Lower leg skin (tissue), 4 donors: ENCODE measurements around the gene ZNF385B. TPM values are rescaled to one million over a fixed set of nuclear protein-coding genes. Genes with fewer than 3 reads are reported as not detected.

Source experiments
- DNase-seq, 2 donors: peaks; one replicate each; pipeline ENCODE4 v3.0.0-alpha.2; 2019; ENCODE audit warnings: low spot score in 2 of 2
- H3K4me3 ChIP-seq: fragments of 200-600 bp; sonication (generic); 2 replicates; pipeline ENCODE4 v1.5.1; 2017; ENCODE audit warnings: mild to moderate bottlenecking, low read depth; ENCODE audit not compliant: poor library complexity, severe bottlenecking
- POLR2A ChIP-seq, 2 donors: fragments of 450-650 bp; IDR thresholded peaks; one replicate each; pipeline ENCODE4 v1.6.1; 2016 to 2017; ENCODE audit warnings: antibody characterized with exemption in 2 of 2, mild to moderate bottlenecking in 1 of 2, moderate library complexity in 1 of 2
- WGBS, 2 donors: methylation state at CpG; one replicate each; pipeline ENCODE4 v1.1.5; 2018; 5-methylcytosine and 5-hydroxymethylcytosine counted together
- intact Hi-C: fragments of 100-400 bp; cut with DNase I; formaldehyde crosslinking; loops from one replicate; pipeline ENCODE4 v1.15.0; 2023; ENCODE audit warnings: low total_unique reads
- total RNA-seq, 4 donors: library from RNA; depleted of rRNA; stranded (reverse); fragments of >200 nt; gene quantifications; one replicate each; pipeline ENCODE4 v1.1.0, GENCODE V29; 2016
- TF ChIP-seq, protein P1 (sequence below), 3 donors: fragments of 450-650 bp; IDR thresholded peaks; one replicate each; pipeline ENCODE4 v1.5.1; 2016; ENCODE audit warnings: antibody characterized with exemption in 3 of 3, mild to moderate bottlenecking in 3 of 3, moderate library complexity in 2 of 3

Gene ZNF385B
- total RNA-seq, 4 donors from 2014 or later, result 0.97 to 1.4 TPM; not detected in 2

DNA sequence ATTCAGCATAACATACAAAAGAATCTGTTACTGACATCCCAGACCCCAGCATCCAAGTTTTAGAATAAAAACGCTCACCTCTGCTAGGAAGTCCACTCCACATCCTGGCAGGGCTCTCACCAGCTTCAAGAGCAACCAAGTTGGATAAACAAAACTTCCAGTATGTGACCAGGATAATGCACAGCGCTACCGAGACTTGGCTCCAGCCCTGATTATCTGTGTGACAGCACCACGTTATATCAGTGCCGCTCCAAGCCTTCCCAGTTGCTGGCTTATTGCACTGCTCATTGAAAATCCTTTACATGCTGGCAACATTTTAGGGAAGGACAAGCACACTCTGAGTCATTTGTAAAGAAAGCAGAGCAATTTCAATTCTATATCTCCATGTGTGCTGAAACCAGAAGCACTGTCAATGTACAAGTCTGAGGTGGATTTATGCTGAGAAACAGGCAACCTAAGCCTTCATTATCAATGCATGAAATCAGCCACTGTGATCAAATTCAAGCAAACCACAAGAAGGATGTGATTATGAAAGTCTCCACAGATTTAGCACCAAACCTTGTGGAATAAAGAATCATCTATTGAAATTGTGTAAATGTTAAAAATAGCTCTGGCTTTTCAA, 115.7 kb downstream of the ZNF385B start:
- no peak for DNase-seq
- H3K4me3 ChIP-seq, result no peak overlapping the region
- TF ChIP-seq, protein P1, sequence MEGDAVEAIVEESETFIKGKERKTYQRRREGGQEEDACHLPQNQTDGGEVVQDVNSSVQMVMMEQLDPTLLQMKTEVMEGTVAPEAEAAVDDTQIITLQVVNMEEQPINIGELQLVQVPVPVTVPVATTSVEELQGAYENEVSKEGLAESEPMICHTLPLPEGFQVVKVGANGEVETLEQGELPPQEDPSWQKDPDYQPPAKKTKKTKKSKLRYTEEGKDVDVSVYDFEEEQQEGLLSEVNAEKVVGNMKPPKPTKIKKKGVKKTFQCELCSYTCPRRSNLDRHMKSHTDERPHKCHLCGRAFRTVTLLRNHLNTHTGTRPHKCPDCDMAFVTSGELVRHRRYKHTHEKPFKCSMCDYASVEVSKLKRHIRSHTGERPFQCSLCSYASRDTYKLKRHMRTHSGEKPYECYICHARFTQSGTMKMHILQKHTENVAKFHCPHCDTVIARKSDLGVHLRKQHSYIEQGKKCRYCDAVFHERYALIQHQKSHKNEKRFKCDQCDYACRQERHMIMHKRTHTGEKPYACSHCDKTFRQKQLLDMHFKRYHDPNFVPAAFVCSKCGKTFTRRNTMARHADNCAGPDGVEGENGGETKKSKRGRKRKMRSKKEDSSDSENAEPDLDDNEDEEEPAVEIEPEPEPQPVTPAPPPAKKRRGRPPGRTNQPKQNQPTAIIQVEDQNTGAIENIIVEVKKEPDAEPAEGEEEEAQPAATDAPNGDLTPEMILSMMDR (IDR thresholded peaks at IDR 0.05), result no peak
- TF ChIP-seq POLR2A (IDR thresholded peaks at IDR 0.05), result no peak
- 64 to 66% methylated on average over 5 of the region's 5 CpGs for WGBS, 2 donors
- intact Hi-C loops, result no loop called here

- H3K4me3 ChIP-seq, result no peak overlapping the region
- DNase-seq, result no peak
- intact Hi-C loops, result no loop called here
- 83 to 85% methylated on average over 5 of the region's 5 CpGs for WGBS, 2 donors
- no peak for TF ChIP-seq POLR2A (IDR thresholded peaks at IDR 0.05)
- TF ChIP-seq, protein P1 (IDR thresholded peaks at IDR 0.05), result no peak
Observed at GRCh38 chr2:179744401-179744800, 117.0 kb downstream of the ZNF385B start.

DNA sequence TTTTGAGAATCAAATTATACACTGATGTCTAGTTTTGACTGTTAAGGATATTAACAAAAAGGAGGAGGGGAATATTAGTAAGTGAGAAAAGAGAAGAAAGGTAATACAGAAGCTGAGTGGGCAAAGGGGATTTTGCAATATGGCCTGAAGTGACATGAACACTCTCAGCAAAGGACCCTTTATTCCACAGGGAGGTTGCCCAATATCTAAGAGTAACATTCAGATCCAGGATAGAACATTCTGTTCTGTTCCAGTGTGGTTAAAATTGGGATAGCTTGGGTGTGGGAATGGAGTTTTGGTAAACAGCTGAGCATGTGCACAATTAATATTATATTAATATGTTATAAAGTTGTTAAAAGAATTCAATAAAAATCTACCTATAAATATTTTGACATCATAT, 120.1 kb downstream of the ZNF385B start:
- intact Hi-C loops, result no loop called here

GRCh38 chr2:179729966-179730365, 131.4 kb downstream of the ZNF385B start:
- WGBS, 2 donors, result 75 to 80% methylated on average over 1 of the region's 1 CpG
- no peak overlapping the region for H3K4me3 ChIP-seq
- DNase-seq, result no peak
- intact Hi-C loops, result no loop called here
- TF ChIP-seq, protein P1 (IDR thresholded peaks at IDR 0.05), result no peak
- TF ChIP-seq POLR2A (IDR thresholded peaks at IDR 0.05), result no peak

More for the DNA sequence above, 120.1 kb downstream of the ZNF385B start:
- DNase-seq, result peak in 1 of 2 donors; percentile 45
- H3K4me3 ChIP-seq, result no peak overlapping the region
- no peak for TF ChIP-seq POLR2A (IDR thresholded peaks at IDR 0.05)
- TF ChIP-seq, protein P1 (IDR thresholded peaks at IDR 0.05), result no peak

GRCh38 chr2:179726461-179727180, 134.8 kb downstream of the ZNF385B start:
- no peak overlapping the region for H3K4me3 ChIP-seq
- intact Hi-C loops, result no loop called here
- TF ChIP-seq, protein P1 (IDR thresholded peaks at IDR 0.05), result no peak
- TF ChIP-seq POLR2A (IDR thresholded peaks at IDR 0.05), result no peak
- DNase-seq, result no peak
- 95% methylated on average over 5 of the region's 5 CpGs for WGBS, 2 donors
